AG10803 (cell line): ENCODE results near the gene NAGLU.
A peak's percentile ranks its signal among the peaks of the same experiment; 100 is the strongest.

ENCODE experiments used
- DNase-seq: peaks from one replicate; pipeline ENCODE4 v3.0.0; 2010; ENCODE audit warnings: low read depth
- H3K4me3 ChIP-seq: 2 replicates; pipeline ENCODE4 v1.5.1; 2011; ENCODE audit warnings: mild to moderate bottlenecking, low read length, control low read depth
- CTCF ChIP-seq: conservative IDR thresholded peaks from 2 replicates; pipeline ENCODE4 v1.5.1; 2011; ENCODE audit warnings: mild to moderate bottlenecking, low read length, control low read depth, inconsistent platforms

NAGLU gene

GRCh38 chr17:42520540-42520951 lies 15.5 kb upstream of the NAGLU start:
- H3K4me3 ChIP-seq, result peak overlapping the region; percentile 24
- peak; percentile 30 for TF ChIP-seq CTCF
- DNase-seq, result no peak

DNA sequence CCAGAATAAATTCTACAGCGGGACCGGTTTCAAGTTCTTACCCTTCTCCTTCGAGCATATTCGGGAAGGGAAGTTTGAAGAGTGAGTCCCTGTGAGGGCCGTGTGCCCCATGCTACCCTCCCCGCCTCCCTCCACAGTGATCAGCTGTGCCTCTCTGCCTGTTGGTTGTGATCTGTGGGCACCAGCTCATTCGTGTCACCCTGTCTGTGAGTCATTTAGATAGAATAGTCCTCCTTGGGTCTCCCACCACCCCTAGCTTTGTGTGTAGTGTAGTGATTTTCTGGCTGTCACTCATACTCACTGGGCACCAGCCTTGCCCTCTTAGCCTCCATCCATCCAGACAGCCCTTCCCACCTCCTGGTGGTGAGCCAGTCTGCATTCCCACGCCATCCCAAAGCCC lies 15.0 kb upstream of the NAGLU start:
- TF ChIP-seq CTCF, result 0 out of 2 replicates have a peak, but pooled peaks have one; percentile 2

GRCh38 chr17:42521666-42522262 lies 14.3 kb upstream of the NAGLU start:
- peak; percentile 44 for DNase-seq
- TF ChIP-seq CTCF, result no peak
- H3K4me3 ChIP-seq, result no peak overlapping the region

More for the DNA sequence above, 15.0 kb upstream of the NAGLU start:
- DNase-seq, result peak; percentile 21
- no peak overlapping the region; the same call in 1 of the 2 replicates for H3K4me3 ChIP-seq

GRCh38 chr17:42522263-42522790 lies 13.7 kb upstream of the NAGLU start:
- no peak for TF ChIP-seq CTCF
- no peak overlapping the region for H3K4me3 ChIP-seq
- no peak for DNase-seq

- no peak for DNase-seq
- TF ChIP-seq CTCF, result no peak
- no peak overlapping the region for H3K4me3 ChIP-seq
Measured at GRCh38 chr17:42522798-42523278, 13.2 kb upstream of the NAGLU start.

DNA sequence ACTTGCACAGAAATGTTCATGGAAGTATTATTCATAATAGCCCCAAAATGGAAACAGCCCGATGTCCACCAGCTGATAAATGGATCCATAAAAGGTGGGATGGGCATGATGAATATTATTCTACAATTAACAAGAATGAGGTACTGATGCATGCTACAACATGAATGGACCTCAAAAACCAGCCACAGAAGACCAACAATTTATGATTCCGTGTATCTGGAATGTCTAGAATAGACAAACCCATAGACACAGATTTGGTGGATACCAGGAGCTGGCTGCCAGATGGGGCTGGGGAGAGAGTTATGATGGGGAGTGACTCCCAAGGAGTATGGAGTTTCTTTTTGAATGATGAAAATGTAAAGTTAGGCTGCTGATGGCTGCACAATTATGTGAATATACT lies 10.8 kb upstream of the NAGLU start:
- peak; percentile 94 for DNase-seq
- TF ChIP-seq CTCF, result no peak

GRCh38 chr17:42526031-42526444 lies 10.0 kb upstream of the NAGLU start:
- no peak overlapping the region for H3K4me3 ChIP-seq
- DNase-seq, result peak; percentile 79
- TF ChIP-seq CTCF, result no peak

More for the DNA sequence above, 10.8 kb upstream of the NAGLU start:
- no peak overlapping the region for H3K4me3 ChIP-seq
